Activated naive CD4-positive, alpha-beta T cell treated with anti-CD3 and anti-CD28 coated beads, Interleukin-2, amount 10 ng/mL, durations not matched to agents 5 hours and 36 hours (primary cell): ENCODE measurements around the gene IFITM2. TPM values are rescaled to one million over a fixed set of nuclear protein-coding genes. Genes with fewer than 3 reads are reported as not detected.

ENCODE experiments used
- total RNA-seq, 2 experiments: library from RNA; stranded (reverse); gene quantifications; one replicate each; pipeline ENCODE4 v1.2.3, GENCODE V29; 2021

Gene IFITM2
- 1,000 to 10,000 TPM; 1,405 to 1,458 TPM for total RNA-seq

DNA sequence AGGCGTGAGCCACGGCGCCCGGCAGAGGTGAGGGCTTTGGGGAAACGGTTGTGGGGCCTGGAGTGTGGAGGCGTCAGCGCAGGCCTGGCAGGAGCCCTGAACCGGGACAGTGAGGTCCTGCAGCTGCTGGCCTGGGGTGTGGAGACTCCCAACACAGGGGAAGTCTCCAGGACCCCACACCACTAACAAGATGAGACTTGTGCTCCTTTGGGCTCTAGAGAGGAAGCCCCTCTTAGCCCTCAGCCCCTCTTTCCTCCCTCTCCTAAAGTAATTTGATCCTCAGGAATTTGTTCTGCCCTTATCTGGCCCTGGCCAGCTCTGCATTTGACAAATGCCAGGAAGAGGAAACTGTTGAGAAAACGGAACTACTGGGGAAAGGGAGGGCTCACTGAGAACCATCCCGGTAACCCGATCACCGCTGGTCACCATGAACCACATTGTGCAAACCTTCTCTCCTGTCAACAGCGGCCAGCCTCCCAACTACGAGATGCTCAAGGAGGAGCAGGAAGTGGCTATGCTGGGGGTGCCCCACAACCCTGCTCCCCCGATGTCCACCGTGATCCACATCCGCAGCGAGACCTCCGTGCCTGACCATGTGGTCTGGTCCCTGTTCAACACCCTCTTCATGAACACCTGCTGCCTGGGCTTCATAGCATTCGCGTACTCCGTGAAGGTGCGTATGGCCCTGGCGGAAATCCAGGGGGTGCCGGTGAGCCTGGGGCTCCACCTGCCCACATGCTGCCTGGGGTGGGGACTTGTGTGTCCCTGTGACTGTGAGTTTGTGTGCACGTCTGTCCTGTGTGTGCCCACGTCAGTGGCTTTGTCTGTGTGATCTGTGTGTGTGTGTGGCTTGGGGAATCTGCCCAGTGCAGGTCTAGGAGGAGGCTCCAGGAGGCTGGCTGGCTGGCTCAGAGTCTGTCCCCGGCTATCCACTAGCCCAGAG is at the start of gene IFITM2:
Gene IFITM2 (plus strand): TSS at position 51 of the 943 bp plus-strand sequence. CDS start 377 bp downstream, at position 428.

DNA sequence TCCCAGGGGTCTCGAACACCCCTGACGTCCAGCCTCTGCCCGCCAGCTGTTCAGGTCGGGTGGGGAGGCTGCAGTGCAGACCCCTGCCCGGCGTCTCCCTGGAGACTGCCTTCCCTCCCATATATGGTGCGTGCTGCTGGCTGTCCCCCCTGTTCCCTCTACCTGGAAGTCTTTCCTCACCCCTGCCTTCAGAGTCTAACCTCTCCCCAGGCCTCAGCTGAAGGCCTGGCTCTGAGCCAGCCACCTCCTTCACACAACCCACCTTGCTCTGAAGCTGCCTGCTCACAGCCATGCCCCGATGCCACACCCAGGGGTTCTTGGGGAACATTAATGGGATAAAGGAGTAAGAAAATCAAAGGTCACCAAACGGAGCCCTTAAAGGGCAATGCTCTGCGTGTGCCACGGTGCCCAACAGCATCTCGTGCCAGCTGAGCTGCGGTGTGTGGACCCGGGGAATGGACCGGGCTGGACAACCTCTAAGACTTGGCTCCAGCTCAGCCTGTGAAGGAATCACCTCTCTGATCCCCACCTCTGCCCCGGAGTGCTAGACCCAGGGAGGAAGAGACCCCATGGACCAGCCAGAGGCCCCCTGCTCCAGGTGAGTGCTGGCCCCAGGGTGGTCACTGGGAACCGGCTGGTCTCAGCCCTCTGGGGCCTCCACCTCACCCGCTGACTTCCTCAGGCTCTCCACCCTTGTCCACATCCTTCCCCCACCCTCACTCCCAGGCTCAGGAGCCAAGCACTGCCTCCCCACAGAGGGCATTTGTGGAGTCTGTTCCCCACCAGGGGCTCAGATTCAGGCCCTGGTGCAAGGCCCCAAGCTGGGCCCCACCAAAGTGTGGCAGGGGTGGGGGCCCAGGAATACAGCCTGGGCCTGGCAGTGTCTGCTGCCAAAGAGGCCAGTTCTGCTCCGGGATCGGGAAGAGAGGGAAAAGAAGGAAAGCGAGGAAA is 29.3 kb upstream of the IFITM2 start, which contains the start of gene NLRP6:
Gene NLRP6 (plus strand): TSS at position 407 of the 951 bp plus-strand sequence. CDS start 163 bp downstream, at position 570.

DNA sequence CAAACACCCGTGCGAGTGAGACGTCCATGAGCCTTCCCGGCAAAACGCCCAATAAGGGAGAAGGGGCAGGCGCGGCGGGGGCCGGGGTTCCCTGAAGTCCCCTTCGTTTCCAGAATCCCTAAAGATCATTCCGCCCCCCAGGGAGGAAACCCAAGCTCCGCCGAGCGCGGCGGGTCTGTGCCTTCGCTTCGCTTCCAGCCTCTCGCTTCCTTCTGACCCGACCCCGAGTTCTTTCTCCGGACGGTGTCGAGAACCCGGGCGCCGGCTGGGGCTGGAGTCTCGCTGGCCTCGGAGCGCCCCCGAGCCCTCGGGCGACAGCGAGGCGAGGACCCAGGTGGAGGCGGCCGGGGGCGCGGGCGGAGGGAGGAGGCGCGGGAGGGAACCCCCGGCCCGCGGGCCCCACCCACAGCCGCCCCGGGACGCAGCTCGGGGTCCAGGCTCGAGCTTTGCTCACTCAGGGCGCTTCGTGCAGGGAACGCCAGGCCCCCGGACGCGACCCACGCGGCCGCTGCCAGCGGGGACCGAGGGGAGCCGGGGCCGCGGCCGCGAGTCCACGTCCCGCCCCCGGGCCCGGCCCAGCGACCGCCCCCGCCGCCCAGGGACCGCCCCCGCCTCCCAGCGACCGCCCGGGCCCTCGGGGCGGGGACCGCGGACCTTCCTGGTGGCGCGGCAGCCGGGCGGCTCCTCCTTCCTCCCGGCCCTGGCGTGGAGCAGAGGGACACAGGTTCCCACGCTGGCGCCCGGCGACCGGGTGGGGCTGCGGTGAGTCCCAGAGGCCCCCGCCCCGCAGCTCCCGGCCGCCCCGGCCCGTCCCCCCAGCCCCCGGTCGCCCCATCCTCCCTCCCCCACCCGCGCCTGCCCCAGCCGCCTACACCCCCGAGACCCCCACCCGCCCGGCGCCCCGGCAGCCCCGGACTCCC is 18.9 kb upstream of the IFITM2 start, which contains the start of gene PGGHG:
Gene PGGHG (plus strand): TSS at position 649 of the 920 bp plus-strand sequence. CDS start 691 bp downstream, outside the sequence.

DNA sequence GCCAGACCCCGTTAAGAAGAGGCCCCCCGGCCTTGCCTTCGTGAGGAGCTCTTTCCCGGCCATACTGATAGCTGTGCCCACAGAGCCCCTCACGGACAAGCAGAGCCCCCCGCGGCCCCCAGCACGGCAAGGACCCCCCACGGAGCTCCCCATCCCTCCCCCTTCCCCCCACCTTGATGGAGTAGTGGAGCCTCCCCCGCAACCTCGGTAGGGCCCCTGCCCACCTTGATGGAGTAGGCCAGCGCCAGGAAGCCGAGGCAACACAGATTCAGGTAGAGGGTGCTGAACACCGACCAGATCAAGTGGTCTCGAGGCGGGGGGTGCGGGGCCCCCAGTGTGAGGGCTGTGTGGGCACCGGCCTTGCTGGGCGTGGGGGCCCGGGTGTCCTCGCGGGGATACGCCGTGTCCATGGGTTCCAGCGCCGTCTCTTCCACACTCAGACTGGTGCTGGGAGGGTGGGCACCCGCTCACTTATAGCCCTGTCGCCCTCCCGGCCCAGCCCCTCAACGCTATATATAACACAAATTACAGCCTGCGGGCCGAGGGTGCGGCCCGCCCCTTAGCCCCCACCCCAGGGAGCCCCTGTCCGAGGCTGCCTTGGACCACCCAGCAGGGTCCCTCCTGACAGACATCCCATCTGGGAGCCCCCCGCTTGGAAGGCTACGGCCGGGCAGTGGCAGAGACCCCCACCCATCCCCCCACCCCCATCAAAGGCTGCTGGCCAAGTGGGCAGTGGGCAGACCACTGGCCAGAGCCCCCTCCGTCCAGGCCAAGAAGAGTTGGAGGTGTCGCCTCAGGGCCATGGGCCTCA is 8.3 kb upstream of the IFITM2 start, which contains the start of gene IFITM5:
Gene IFITM5 (minus strand): TSS at position 446 of the 811 bp plus-strand sequence. CDS start 36 bp downstream, at position 410.

DNA sequence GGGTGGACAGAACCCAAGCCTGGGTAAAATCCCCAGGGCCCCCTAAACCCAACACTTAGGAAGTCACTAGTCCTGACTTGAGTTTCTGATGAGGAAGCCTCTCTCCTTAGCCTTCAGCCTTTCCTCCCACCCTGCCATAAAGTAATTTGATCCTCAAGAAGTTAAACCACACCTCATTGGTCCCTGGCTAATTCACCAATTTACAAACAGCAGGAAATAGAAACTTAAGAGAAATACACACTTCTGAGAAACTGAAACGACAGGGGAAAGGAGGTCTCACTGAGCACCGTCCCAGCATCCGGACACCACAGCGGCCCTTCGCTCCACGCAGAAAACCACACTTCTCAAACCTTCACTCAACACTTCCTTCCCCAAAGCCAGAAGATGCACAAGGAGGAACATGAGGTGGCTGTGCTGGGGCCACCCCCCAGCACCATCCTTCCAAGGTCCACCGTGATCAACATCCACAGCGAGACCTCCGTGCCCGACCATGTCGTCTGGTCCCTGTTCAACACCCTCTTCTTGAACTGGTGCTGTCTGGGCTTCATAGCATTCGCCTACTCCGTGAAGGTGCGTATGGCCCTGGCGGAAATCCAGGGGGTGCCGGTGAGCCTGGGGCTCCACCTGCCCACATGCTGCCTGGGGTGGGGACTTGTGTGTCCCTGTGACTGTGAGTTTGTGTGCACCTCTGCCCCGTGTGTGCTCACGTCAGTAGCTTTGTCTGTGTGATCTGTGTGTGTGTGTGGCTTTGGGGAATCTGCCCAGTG is 6.4 kb downstream of the IFITM2 start, which contains the start of gene IFITM1:
Gene IFITM1 (plus strand): TSS at position 254 of the 767 bp plus-strand sequence. CDS start 131 bp downstream, at position 385.

Other genes starting within 250 kb of the IFITM2 start
- not detected for gene SCGB1C1, start 114.7 kb upstream of the IFITM2 start, total RNA-seq
- 10 to 100 TPM; 42.3 to 43.5 TPM for gene BET1L, start 100.4 kb upstream of the IFITM2 start, total RNA-seq
- 10 to 100 TPM; 91.2 to 91.3 TPM for gene RIC8A, start 100.1 kb upstream of the IFITM2 start, total RNA-seq
- gene SIRT3, start 71.5 kb upstream of the IFITM2 start, total RNA-seq: 10 to 100 TPM; 13.7 to 14.6 TPM
- 100 to 1,000 TPM; 128 to 131 TPM for gene PSMD13, start 70.8 kb upstream of the IFITM2 start, total RNA-seq
- gene NLRP6, start 29.4 kb upstream of the IFITM2 start, total RNA-seq: 10 to 100 TPM; 21.3 to 21.4 TPM
- 100 to 1,000 TPM; 343 to 358 TPM for gene PGGHG, start 18.7 kb upstream of the IFITM2 start, total RNA-seq
- not detected for gene IFITM5, start 8.3 kb upstream of the IFITM2 start, total RNA-seq
- 1,000 to 10,000 TPM in 1 of 2 experiments, 100 to 1,000 TPM in 1; 981 to 1,005 TPM for gene IFITM1, start 6.2 kb downstream of the IFITM2 start, total RNA-seq
- 10 to 100 TPM; 54.2 to 62.1 TPM for gene IFITM3, start 13.0 kb downstream of the IFITM2 start, total RNA-seq
- 1 to 10 TPM; 2.2 to 2.5 TPM for gene B4GALNT4, start 61.7 kb downstream of the IFITM2 start, total RNA-seq
- not detected for gene PKP3, start 86.4 kb downstream of the IFITM2 start, total RNA-seq
- 100 to 1,000 TPM; 257 to 267 TPM for gene SIGIRR, start 107.2 kb downstream of the IFITM2 start, total RNA-seq
- 100 to 1,000 TPM in 1 of 2 experiments, 10 to 100 TPM in 1; 93.3 to 107 TPM for gene ANO9, start 134.2 kb downstream of the IFITM2 start, total RNA-seq
- gene PTDSS2, start 142.5 kb downstream of the IFITM2 start, total RNA-seq: 10 to 100 TPM; 23.5 to 23.6 TPM
- 10 to 100 TPM; 83.0 to 84.3 TPM for gene RNH1, start 199.4 kb downstream of the IFITM2 start, total RNA-seq
- 10 to 100 TPM; 41.8 to 43.6 TPM for gene HRAS, start 227.8 kb downstream of the IFITM2 start, total RNA-seq
- 1 to 10 TPM; 2.7 to 2.8 TPM for gene LRRC56, start 229.7 kb downstream of the IFITM2 start, total RNA-seq